ENCODE results near the gene PKHD1.

Gene PKHD1

DNA sequence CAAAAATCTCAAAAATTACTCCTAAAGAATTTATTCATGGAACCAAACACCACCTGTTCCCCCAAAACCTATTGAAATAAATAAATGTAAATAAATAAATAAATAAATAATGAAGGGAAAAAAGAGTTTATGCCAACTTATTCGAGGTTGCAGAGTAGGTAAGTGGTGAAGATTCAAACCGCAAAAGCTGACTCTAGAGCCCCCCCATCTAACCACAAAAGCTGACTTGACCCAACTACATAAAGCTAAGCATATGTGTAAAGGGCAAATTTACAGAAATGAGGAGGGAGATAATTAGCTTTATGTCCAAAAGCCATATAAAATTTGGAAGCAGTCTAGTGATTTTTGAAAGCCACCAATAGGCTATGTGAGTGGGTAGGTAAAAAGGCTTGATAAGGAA, 486.9 kb downstream of the PKHD1 start:
- no peak for DNase-seq

DNA sequence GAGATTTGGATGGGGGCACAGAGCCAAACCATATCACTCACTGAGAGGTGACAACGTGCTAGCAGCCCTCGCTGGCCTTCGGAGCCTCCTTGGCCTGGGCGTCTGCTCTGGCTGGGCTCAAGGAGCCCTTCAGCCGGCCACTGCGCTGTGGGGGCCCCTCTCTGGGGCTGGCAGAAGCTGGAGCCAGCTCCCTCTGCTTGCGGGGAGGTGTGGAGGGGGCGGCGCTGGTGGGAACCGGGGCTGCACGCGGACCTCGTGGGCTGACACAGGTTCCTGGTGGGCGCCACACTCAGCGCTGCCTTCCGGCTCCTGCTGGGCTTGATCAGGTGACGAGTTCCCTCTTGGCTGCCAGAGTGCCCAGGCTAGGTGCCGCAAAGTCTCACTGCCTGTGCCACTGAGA, 489.2 kb downstream of the PKHD1 start:
- DNase-seq: no peak

DNA sequence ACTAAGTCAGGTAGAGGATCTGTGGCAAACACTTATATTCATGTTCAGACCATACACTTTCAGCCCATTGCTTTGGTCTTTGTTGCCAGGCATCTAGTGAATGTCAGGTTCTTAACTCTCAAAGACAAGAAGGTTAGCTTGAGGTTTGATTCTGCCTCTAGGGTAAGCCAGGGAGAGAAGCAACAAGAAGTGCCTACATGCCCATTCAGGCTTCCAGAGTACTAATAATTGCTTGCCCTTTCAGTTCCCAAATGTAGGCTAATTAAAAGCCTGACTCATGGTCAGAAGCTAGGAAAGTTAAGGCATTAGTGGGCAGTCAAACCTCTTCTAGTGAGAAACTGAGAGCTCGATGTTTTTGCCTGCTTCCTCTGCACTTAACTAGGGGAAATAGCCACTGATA, 492.4 kb downstream of the PKHD1 start:
- no peak for DNase-seq

DNA sequence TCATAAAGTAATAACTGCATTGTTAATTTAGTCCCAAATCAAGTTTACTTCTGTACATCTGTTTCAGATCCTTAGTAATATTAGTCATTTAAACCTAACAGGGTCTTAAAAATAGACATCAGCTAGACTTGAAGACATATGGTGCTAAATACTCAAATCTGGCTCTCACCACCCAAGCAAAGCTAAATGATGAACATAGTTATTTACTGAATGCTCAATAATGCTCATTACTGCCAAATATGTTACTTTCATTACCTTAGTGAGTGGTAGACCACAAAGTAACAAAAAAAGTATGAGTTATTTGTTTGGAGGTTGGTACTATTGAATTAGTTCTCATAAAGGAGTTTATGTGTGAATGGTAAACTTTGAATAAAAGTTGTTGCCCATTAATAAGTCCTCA, 502.1 kb downstream of the PKHD1 start:
- no peak for DNase-seq

DNA sequence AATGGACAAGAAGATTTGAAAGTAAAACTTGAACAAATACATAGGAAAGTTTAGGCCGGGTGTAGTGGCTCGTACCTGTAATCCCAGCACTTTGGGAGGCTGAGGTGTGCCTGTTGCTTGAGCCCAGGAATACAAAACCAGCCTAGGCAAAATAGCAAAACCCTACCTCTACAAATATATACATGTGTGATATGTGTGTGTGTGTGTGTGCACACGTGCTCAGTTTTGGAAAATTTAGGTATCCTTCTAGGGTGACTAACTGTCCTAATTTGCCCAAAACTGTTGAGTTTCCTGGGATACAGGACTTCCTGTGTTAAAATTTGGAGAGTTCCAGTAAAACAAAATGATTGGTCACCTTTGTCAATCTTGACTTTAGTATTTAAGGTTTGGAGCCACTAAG, 503.2 kb downstream of the PKHD1 start:
- DNase-seq: no peak

DNA sequence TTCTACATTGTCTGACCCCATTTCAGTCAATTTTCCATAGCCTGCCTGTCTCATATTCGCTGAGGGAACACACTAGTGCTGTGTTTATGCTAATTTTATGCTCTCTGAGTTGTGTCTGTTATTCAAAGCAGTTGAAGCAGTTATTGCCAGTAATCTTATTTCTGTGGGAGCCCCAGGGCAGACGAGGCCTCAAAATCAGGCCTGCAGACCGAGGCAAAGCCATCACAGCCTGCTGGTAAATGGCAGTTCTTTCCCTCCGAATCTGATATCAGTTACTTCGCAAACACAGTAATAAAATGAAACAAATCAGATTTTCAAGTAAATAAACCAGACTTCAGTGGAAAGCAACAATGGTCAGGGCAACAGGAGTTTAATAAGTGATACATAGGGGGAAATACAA, 508.4 kb downstream of the PKHD1 start:
- DNase-seq: no peak

DNA sequence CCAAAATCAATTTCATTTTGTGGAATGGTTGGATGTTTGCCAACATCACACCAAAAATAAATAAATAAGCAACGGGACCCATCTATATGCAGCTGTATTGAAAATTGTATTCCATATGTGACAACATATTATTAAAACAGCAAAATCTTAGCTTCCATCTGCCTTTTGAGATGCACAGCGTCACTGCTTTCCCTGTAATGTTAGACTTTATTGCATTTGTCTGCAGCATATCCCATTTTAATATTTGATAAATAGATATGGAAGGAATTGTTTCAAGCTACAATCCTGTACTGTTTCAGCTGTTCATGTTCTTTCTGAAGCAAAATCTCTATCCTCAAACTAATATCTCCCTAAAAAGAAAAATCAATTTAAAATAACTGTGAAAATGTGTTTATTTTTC, 509.1 kb downstream of the PKHD1 start:
- no peak for DNase-seq

DNA sequence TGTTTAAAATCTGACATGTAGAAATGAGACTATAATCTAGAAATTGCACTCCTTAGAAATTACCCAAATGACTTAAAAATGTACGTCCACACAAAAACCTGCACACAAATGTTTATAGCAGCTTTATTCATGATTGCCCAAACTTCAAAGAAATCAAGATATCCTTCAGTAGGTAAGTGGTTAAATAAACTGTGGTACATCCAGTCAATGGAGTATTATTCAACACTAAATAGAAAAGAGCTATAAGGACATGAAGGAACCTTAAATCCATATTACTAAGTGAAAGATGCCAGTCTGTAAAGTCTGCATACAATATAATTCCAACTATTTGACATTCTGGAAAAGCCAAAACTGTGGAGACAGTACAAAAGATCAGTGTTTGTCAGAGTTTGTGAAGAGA, 513.4 kb downstream of the PKHD1 start:
- no peak for DNase-seq

DNA sequence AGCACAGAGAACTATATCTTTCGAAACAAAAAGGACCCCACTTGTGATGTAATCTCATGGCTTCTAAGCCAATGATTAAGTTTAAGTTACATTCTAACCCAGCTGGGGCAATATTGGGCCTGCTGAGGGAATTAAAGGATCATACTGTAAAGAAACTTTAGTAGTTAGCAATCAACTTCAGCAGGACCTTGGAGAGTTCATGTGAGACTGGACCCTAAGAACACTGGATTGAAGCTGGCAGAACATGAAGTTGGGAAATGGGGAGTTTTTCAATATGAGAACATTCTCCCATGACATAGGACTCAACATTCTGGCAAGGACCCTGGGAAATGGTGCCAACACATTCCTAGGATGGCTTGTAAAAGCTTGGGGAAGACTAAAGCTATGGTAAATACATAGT, 516.2 kb downstream of the PKHD1 start:
- DNase-seq: no peak

DNA sequence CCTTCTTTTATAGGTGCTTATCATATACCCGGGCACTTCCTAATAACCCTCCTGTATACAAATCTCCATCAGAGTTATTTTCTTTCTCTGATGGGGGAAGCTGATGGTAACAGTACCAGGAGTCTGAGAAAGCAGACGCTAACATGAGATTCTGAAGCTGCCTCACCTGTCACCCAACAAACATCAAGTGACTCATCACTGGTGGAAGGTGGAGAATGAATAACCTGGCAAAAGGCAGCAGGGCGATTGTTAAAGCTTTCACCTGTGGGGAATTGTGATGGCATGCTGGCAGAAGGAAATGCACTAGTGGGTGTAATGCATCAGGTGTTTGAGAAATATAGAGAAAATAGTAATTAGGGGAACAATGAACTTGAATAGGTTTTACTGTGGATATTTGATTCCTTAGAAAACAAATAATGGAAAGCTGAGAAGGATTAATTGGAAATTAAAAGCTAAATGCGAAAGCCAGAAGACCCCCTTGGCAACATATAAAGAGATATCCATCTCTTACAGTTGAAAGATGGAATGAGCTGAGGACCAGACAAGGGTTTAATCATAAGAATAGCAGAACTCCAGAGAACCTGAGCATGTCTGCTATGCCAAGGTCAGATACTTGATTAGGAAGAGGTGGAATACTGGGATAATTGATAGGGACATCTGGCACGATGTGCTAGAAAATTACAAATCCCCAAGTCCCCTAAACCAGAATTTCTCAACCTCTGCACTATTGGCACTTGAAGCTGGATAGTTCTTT, 517.1 kb downstream of the PKHD1 start:
- DNase-seq: no peak

DNA sequence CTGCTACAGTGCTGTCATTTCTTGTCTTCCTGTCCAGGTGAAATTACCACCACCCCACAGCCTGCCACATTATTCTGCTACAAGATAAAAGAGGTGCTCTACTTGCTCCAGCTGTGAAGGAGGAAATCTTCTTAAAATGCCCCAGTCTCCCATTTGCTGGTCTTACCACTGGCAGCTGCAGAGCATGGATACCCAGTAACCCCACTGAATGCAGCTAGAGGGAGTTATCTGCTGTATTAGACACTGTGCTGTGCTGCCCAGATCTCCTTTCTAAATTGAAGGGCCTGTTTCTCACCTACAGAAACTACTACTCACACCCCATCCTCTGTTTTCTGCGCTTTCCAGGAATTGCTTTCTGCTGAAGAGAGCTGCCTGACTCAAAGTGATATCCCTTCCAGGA, 517.8 kb downstream of the PKHD1 start:
- no peak for DNase-seq

DNA sequence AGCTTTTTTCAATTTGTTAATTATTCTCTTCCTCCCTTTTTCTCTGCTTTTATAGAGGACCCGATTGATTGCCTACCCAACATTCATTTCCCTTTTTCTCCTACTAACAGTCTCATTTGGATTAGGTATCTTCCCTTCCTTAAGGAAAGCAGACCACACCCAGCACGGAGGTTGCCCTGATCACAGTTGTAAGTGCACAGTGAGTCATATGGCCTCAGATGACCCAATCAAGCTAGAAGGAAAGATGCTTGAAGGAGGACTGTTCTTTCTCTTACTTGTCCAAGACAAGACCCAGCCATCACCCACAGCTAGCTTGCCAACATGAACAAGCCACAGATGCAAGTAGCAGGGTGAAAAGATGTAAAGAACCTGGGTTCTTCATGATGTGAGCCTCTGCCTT, 518.6 kb downstream of the PKHD1 start:
- no peak for DNase-seq

DNA sequence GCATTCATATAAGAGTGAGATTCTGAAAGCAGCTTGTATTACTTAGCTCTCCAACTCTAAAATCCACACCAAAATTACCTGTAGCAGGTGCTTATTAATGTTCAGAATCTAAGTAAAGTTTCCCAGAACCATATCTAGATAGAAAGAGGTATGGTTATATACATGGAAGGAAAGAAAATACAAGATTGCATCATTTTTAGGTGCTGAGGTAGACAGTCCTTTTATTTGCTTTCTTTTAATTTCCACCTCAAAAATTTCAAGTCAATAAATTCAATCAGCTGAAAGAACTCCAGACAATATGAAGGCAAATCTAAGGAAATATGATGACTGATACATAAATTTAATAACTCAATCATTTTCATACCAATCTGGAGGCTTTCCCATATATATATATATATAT, 521.9 kb downstream of the PKHD1 start:
- DNase-seq: no peak

All from NK-92 treated with Interleukin-12 subunit alpha and Interleukin-12 subunit beta, amount 100 ng/mL, for 24 hours (cell line).